Measurements from ENCODE around the gene TMEM204.

The TMEM204 gene

GRCh38 chr16:1499756-1500464 lies 33.6 kb upstream of the TMEM204 start:
- no peak for DNase-seq

- DNase-seq, result no peak
Observed at GRCh38 chr16:1500465-1501150, 32.9 kb upstream of the TMEM204 start.

GRCh38 chr16:1501630-1502029 lies 31.8 kb upstream of the TMEM204 start:
- DNase-seq, result no peak

- no peak for DNase-seq
Observed at GRCh38 chr16:1502092-1503004, 31.1 kb upstream of the TMEM204 start.

GRCh38 chr16:1503110-1503955 lies 30.1 kb upstream of the TMEM204 start:
- no peak for DNase-seq

GRCh38 chr16:1505073-1505844 lies 28.2 kb upstream of the TMEM204 start:
- DNase-seq, result no peak

- no peak for DNase-seq
Observed at GRCh38 chr16:1505912-1506311, 27.6 kb upstream of the TMEM204 start.

- DNase-seq, result no peak
Observed at GRCh38 chr16:1506494-1507213, 26.8 kb upstream of the TMEM204 start.

- DNase-seq, result no peak
Observed at GRCh38 chr16:1508494-1509187, 24.8 kb upstream of the TMEM204 start.

- no peak for DNase-seq
Observed at GRCh38 chr16:1509307-1510221, 23.9 kb upstream of the TMEM204 start.

GRCh38 chr16:1510272-1510671 lies 23.2 kb upstream of the TMEM204 start:
- DNase-seq, result no peak

GRCh38 chr16:1510941-1511351 lies 22.5 kb upstream of the TMEM204 start:
- DNase-seq, result no peak

GRCh38 chr16:1511662-1512569 lies 21.6 kb upstream of the TMEM204 start:
- no peak for DNase-seq

- no peak for DNase-seq
Observed at GRCh38 chr16:1512774-1513173, 20.7 kb upstream of the TMEM204 start.

GRCh38 chr16:1514507-1514906 lies 19.0 kb upstream of the TMEM204 start:
- no peak for DNase-seq

- no peak for DNase-seq
Observed at GRCh38 chr16:1518626-1519135, 14.8 kb upstream of the TMEM204 start.

GRCh38 chr16:1519831-1520230 lies 13.6 kb upstream of the TMEM204 start:
- no peak for DNase-seq

GRCh38 chr16:1520461-1520860 lies 13.0 kb upstream of the TMEM204 start:
- no peak for DNase-seq
